ENCODE results near the gene CTNNA2.

CTNNA2 gene

GRCh38 chr2:80105015-80105640, 592.3 kb downstream of the CTNNA2 start:
- TF ChIP-seq CTCF (IDR thresholded peaks at IDR 0.05) (no peak), ZFX (IDR thresholded peaks at IDR 0.05; ENCODE audit: borderline replicate concordance) (no peak)

GRCh38 chr2:80111185-80111584, 598.3 kb downstream of the CTNNA2 start:
- TF ChIP-seq CTCF (IDR thresholded peaks at IDR 0.05) (no peak), ZFX (IDR thresholded peaks at IDR 0.05; ENCODE audit: borderline replicate concordance) (no peak)
- no peak overlapping the region for H3K27ac ChIP-seq

More at GRCh38 chr2:80105015-80105640, 592.3 kb downstream of the CTNNA2 start:
- H3K27ac ChIP-seq: no peak overlapping the region

GRCh38 chr2:80112790-80113189, 599.9 kb downstream of the CTNNA2 start:
- no peak for TF ChIP-seq CTCF (IDR thresholded peaks at IDR 0.05)
- TF ChIP-seq ZFX (IDR thresholded peaks at IDR 0.05; ENCODE audit: borderline replicate concordance): no peak
- no peak overlapping the region for H3K27ac ChIP-seq

- TF ChIP-seq CTCF (IDR thresholded peaks at IDR 0.05) (no peak), ZFX (IDR thresholded peaks at IDR 0.05; ENCODE audit: borderline replicate concordance) (no peak)
- H3K27ac ChIP-seq: no peak overlapping the region
These were observed 600.5 kb downstream of the CTNNA2 start for GRCh38 chr2:80113399-80113798.

GRCh38 chr2:80114812-80115211, 602.0 kb downstream of the CTNNA2 start:
- H3K27ac ChIP-seq: no peak overlapping the region
- no peak for TF ChIP-seq CTCF (IDR thresholded peaks at IDR 0.05)
- no peak for TF ChIP-seq ZFX (IDR thresholded peaks at IDR 0.05; ENCODE audit: borderline replicate concordance)

GRCh38 chr2:80117401-80117800, 604.5 kb downstream of the CTNNA2 start:
- TF ChIP-seq ZFX (IDR thresholded peaks at IDR 0.05; ENCODE audit: borderline replicate concordance) (no peak), CTCF (IDR thresholded peaks at IDR 0.05) (no peak)
- no peak overlapping the region for H3K27ac ChIP-seq

GRCh38 chr2:80120866-80121265, 608.0 kb downstream of the CTNNA2 start:
- H3K27ac ChIP-seq: no peak overlapping the region
- no peak for TF ChIP-seq CTCF (IDR thresholded peaks at IDR 0.05)
- no peak for TF ChIP-seq ZFX (IDR thresholded peaks at IDR 0.05; ENCODE audit: borderline replicate concordance)

All from 22Rv1 (cell line).